ENCODE measurements around the gene RAI1.

The RAI1 gene

GRCh38 chr17:17819111-17819510 lies 137.9 kb downstream of the RAI1 start:
- no peak for DNase-seq

GRCh38 chr17:17819561-17819995 lies 138.3 kb downstream of the RAI1 start:
- DNase-seq = peak; percentile 91

DNA sequence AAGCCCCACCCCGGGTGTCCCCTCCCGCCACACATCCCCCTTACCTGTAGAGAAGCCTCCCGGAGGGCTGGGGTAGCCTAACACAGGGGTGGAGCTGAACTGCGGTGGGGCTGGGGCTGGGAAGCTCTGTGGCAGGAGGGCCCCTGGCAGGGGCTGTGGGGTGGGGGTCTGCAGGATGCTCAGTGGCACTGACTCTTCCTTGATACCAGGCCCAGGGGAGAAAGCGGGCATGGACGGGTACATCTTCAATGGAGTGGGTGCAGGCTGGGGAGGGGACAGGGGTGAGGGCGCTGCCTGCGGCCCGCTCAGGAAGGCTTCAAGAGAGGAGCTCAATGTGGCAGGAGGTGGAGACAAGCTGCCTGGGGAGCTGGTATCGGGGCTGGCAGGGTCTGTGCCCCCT lies 138.8 kb downstream of the RAI1 start:
- no peak for DNase-seq

GRCh38 chr17:17820463-17821158 lies 139.4 kb downstream of the RAI1 start:
- DNase-seq = no peak

DNA sequence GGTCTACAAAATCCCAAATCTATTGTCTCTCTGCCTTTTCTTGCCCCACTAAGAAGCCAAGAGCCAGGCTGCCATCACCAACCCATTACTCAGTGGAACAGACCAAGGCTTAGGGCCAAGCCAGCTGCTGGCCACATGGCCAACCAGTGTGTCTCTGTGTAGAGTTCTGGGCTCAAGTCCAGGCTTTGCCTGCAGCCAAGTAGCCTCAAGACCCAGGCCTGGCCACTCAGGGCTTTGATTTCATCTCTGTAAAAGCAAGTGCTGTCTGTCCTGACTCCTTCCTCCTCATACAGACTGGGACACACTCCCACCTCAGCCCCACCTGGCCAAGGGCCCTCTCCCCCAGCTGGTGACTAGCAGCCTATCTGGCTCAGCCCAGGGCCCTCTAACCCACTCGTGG lies 140.9 kb downstream of the RAI1 start:
- DNase-seq = peak; percentile 80

GRCh38 chr17:17822616-17823015 lies 141.4 kb downstream of the RAI1 start:
- DNase-seq = no peak

- peak; percentile 88 for DNase-seq
Measured at GRCh38 chr17:17823433-17824118, 142.3 kb downstream of the RAI1 start.

GRCh38 chr17:17824119-17824782 lies 143.0 kb downstream of the RAI1 start:
- no peak for DNase-seq

DNA sequence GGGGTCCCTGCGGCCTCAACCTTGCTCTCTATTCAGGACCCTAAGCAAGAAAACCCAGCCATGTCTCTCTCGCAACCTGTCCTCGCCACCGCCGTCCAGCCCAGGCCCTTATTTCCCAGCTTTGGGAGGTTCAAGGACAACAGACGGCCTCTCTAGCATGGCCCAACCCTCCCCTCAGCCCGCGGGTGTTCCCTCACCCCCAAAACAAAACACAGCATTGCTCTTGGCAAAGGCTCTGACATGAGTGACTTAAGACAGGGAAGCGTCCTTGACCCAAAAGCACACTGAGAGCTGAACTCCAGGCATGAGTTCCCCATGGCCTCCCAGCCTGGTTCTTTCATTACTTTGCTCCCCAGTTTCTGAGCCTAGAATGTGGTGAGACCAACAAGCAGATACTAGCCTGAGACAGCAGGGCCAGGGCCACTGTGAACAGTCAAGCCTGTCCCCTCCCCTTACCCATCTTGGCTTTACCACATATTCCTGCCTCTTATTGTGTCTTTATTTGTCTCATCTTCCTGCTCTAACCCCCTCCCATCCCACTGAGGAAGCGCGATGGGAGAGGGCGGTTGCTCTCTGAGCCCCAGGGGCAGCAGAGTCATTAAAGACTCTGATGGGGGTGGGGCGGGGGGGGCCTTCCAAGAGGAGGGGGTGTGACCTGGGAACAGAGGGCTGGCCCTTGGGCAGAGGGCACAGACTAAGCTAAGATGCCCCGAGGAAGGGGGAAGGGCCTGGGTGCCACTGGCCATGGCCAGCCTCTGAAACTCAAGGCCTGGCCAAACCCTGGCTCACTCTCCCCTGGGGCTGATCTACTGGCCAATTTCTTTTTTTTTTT lies 143.7 kb downstream of the RAI1 start:
- no peak for DNase-seq

DNA sequence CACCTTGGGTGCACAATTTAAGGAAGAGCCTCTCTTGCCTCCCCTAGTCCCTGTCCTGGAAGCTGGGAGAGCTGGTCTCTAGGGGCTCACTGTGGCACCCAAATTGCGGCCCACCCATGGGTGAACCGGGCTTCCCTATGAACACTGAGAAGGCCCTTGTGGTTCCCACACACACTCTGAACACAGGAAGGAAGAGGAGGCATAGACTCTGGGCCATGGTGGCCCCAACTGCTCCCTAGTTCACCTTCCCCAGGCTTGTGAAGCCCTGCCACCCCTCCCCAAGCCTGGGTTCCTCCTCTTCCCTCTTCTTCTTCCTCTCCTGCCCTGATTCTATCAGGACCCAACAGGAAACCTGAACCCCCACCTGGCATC lies 145.1 kb downstream of the RAI1 start:
- DNase-seq = no peak

DNA sequence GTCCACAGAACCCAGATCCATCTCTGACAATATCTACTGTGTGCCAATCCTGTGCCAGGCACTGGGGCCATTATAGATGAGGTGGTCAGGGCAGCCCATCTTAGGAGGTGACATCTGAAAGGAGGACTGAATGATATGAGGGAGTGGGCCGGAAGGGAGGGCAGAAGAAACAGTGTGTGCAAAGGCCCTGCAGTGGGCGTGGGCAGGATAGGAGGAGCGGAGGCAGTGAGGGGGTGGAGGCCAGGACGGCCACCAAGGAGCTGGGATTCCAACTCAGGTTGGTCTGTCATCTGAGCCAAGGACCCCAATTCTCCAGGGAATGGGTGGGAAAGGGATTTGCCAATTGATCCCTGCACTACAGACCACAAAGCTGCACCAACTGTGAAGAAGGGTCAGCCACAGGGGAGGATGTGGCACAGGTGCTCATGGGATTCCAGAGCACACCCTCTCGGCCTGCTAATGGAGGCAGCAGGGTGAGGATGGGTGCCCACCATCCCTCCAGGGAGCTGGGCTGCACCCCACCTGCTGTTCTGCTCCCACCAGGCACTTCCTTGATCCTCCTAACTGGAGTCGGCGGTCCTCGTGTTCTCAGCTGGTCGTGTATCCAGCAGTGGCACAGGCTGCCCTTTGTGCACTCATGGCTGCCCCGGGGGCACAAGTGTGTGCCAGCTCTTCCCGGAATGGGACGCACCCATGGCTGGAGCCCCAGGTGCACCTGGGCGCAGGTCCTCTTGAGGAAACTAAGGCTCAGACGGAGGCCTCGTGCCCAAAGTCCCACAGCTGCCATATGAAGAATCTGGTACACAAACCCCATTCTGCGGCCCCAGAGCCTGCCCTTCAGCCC lies 145.9 kb downstream of the RAI1 start:
- DNase-seq = no peak

DNA sequence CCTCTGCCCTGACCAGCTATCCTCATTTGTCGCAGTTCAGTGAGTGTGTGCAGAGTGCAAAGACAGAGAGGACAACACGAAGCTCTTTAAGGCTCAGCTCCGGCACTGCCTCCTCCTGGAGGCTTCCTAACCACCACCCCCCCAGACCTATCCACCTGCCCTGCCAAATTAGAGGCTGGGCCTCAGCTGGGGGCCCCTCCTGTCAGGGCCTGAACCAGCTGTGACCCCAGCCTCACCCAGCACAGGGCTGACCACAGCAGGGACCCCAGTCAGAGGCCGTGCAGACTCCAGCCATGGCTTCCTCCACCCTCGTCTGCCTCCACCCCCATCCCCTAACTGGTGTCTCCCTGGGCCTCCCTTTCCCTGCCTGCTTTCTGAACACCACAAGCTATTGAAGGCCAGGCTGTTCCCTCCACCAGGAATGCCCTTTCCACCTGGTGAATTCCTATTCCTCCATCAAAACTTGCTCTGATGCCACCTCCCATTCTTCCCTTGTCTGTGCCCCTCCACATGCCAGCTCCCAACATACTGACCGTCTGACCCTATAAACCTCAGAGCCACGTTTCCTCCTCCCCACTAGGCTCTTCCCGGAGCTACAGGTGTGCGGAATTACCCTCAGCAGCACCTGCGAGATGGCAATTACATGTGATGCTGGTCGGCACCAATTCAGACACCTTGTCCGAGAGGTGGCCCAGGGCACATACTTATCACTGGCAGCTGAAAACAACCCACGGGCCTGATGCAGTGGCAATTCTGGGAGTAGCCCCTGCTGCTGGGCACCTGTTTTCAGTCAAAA lies 146.8 kb downstream of the RAI1 start:
- DNase-seq = no peak

DNA sequence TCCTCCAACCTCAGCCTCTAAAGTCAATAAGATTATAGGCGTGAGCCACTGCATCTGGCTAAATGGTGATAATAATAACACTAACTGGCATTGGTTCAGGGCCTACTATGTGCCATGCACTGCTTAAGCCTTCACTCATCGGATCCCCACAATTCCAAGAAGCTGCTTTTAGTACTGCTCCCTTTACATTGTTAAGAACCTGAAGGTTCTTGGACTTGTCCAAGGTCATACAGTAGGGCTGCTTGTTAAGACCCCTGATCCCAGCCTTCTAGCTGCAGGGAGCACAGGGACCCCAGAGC lies 149.0 kb downstream of the RAI1 start:
- no peak for DNase-seq

- DNase-seq = no peak
Measured at GRCh38 chr17:17830740-17831207, 149.5 kb downstream of the RAI1 start.

DNA sequence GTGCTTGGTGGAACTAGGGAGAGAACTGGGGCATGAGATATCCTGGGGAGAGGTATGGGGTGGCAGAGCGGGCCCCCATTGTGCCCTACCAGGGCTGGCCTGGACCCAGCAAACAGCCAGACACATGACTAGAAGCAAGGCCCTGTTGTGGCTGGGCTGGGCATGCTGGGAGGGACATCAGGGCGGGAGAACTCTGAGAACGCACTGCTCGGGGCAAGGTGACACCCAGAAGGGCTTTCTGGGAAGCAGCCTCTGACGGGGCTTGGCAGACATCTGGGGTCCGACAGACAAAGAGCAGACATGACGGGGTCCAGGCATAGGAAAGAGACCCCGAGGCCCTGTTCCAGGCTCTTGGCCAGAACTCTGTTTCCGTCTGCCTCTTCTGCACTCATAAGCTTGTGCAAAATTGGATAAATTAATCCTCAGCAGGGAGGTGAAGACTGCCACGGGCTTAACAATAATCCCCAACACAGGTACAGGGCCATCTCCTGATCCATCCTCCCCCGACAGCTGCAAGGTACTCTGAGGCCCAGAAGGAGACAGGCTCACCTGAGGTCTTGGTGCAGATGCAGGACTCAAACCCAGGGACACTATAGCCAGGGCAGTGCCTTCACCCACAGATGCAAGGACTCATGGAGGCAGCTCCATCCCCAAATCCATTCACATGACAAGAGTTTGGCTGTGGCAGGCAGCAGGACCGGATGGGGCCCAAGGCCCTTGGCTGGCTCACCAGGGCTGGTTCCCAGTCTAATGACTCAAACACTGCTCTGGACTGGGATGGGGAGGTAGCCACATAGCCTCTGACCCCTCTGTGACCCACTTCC lies 150.2 kb downstream of the RAI1 start:
- DNase-seq = no peak

GRCh38 chr17:17832032-17832363 lies 150.7 kb downstream of the RAI1 start:
- no peak for DNase-seq

DNA sequence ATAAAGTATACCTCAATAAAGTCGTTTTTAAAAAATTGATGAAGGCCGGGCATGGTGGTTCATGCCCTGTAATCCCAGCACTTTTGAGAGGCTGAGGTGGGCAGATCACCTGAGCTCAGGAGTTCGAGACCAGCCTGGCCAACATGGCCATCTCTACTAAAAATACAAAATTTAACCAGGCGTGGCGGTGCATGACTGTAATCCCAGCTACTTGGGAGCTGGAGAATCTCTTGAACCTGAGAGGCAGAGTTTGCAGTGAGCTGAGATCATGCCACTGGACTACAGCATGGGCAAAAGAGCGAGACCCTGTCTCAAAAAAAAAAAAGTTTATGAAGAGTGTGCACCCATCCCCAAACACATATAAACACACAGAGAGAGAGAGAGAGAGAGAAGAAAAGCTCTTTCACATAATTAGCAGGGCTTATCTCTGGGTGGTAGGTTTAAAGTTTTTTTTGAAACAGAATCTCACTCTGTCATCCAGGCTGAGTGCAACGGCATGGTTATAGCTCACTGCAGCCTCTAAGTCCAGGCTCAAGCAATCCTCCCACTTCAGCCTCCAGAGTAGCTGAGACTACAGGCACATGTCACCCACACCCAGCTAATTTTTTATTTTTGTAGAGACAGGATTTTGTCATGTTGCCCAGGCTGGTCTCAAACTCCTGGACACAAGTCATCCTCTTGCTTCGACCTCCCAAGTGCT lies 152.6 kb downstream of the RAI1 start:
- no peak for DNase-seq

GRCh38 chr17:17834974-17835373 lies 153.7 kb downstream of the RAI1 start:
- no peak for DNase-seq

GRCh38 chr17:17835415-17836249 lies 154.4 kb downstream of the RAI1 start:
- no peak for DNase-seq
